IPS-11a (cell line): ENCODE data around the gene IL17REL.
A peak's percentile ranks its signal among the peaks of the same experiment; 100 is the strongest.
"Not testable (repeated sequence)": the region's sequence is repeated elsewhere in the genome, so short reads cannot be mapped to it uniquely, and the experiment has no call there.

Experiments used
- H3K4me3 ChIP-seq: one replicate; pipeline ENCODE4 v1.5.1; 2013; ENCODE audit warnings: low read depth, low read length, control low read depth

IL17REL gene

DNA sequence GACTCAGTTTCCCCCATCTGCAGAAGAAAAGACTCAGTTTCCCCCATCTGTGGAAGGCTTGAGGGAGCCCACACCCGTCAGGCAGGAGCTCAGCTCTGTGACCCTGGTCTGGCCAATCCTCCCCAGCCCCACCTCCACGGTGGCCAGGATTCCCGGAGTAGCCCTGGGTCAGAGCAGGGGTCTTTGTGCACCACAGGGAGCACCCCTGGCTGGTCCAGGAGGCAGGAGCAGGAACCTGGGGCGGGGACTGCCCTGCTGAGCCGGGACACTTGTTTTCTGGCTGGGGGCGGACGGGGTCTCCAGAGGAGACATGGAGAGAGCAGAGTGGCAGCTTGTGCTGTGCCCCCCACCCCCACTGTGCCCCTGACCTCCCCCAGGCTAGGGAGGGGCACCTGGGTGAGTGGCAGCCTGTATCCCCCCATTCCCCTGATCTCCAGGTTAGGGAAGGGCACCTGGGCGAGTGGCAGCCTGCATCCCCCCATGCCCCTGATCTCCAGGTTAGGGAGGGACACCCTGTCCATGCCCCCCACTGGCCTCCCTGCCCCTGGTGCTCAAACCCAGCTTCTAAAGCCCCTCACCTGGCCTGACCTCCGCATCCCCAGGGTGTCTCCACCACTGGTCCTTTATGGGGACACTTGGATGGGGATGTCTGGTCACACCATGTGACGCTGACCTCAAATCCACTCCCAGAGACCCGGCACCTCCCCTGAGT is 18.8 kb downstream of the IL17REL start:
- no peak overlapping the region for H3K4me3 ChIP-seq

- no peak overlapping the region for H3K4me3 ChIP-seq
These were observed 19.5 kb downstream of the IL17REL start for GRCh38 chr22:49992921-49993648.

- no peak overlapping the region for H3K4me3 ChIP-seq
These were observed 20.5 kb downstream of the IL17REL start for GRCh38 chr22:49991907-49992533.

GRCh38 chr22:49991167-49991566 is 21.4 kb downstream of the IL17REL start:
- no peak overlapping the region for H3K4me3 ChIP-seq

- not testable (repeated sequence) for H3K4me3 ChIP-seq
These were observed 22.7 kb downstream of the IL17REL start for GRCh38 chr22:49989826-49990225.

DNA sequence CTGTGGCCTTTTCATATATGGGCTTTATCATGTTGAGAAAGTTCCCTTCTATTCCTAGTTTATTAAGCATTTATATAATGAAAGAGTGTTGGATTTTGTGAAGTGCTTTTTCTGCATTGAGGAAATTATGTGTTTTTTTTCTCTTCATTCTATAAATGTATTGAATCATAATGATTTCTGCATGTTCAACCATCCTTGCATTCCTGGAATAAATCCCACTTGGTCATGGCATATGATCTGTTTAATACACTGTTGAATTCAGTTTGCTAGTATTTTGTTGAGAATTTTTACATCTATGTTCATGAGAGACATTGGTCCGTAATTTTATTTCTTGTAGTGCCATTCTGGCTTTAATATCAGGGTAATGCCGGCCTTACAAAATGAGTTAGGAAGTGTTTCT is 26.2 kb downstream of the IL17REL start:
- no peak overlapping the region for H3K4me3 ChIP-seq

DNA sequence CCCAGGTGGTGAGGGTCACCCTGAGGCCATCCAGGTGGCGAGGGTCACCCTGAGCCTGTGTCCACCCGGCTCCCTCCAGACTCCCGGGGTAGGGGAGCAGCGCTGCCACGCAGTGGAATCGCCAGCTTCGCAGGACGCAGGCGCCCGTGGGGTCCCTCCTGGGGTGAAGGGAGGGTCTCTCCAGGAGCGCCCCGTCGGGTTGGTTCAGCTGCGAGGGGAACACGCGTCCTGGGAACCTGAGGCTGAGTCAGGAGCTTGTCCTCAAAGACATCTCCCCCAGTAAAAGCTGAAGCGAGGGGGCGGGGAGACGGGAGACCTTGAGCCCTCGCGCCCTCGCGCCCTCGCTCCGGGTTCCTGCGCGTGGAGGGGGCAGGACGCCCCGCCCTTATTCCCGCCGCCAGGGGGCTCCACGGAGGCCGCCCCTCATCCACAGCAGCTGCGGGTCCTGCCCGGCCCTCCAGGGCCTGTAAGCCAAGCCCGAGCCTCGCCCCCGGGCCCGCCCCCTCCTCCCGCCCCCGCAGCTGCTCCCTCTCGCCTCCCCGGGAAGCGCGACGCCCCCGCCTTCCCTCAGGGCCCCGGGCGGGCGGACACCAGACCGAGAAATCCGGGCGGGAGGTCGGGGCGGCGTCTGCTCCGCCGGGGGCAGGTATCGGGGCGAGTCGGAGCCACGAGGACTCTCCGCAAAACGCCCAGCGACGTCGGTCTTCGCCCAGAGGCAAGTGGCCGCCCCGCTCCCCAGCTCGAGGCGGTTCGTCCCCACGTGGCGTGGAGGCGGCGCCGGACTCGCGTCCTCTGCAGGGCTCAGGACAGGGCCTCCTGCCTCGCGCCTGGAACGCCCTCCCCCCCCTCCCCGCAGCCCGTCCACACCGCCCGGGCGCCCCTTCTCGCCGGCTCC is 29.2 kb downstream of the IL17REL start:
- H3K4me3 ChIP-seq = no peak overlapping the region

- not testable (repeated sequence) for H3K4me3 ChIP-seq
These were observed 30.8 kb downstream of the IL17REL start for GRCh38 chr22:49981799-49982198.

DNA sequence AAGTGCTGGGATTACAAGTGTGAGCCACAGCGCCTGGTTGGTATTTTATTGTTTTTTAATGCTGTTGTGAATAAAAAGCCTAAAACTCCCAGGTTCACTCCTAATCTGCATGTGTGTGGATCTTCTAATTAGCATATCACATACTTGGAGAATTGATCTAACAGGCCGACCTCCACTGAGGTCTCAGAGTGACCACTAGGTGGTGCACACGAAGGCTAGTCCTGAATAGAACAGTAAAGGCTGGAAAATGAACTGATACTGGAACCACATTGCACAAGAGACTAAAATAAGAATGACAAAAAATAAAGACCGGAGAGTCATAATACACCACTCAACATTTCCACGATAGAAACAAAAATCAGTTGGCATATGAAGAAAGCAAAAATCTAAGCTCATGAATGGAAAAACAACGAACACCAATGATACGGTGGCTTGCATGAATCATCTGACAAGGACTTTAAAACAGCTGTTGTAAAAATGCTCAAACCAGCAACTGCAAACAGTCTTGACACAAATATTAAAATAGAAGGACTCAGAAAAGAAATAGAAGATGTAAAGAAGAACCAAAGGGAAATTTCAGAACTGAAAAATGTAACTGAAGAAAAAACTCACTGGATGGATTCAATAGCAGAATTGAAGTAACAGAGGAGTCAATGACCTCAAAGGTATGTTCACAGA is 32.8 kb downstream of the IL17REL start:
- H3K4me3 ChIP-seq = no peak overlapping the region

GRCh38 chr22:49977578-49977977 is 35.0 kb downstream of the IL17REL start:
- H3K4me3 ChIP-seq = no peak overlapping the region

- H3K4me3 ChIP-seq = no peak overlapping the region
These were observed 36.0 kb downstream of the IL17REL start for GRCh38 chr22:49976439-49977175.

DNA sequence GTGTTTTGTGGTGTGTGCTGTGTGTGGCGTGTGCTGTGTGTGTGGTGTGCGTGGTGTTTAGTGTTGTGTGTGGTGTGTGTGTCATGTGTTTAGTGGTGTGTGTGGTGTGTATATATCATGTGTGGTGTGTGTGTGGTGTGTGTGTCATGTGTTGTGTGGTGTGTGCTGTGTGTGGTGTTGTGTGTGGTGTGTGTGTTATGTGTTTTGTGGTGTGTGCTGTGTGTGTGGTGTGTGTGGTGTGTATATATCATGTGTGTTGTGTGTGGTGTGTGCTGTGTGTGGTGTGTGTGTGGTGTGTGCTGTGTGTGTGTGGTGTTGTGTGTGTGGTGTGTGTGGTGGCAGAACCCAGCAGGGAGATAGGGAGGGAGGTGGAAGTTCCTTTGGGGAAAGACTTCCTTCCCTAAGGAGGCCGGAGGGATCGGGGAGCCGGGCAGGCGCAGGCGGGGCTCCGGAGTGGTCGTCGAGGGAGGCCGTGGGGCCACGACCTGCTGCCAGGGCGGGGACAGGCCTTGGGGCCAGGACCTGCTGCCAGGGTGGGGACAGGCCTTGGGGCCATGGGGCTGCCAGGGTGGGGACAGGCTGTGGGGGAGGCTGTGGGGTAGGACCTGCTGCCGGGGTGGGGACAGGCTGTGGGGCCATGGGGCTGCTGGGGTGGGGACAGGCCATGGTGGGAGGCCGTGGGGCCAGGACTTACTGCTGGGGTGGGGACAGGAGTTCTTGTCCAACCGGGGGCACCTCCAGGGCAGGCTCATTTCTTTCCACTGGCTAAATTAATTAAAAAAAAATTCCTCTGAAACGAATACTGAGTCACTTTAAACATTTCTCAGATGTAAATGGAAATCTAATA is 36.8 kb downstream of the IL17REL start:
- no peak overlapping the region for H3K4me3 ChIP-seq

DNA sequence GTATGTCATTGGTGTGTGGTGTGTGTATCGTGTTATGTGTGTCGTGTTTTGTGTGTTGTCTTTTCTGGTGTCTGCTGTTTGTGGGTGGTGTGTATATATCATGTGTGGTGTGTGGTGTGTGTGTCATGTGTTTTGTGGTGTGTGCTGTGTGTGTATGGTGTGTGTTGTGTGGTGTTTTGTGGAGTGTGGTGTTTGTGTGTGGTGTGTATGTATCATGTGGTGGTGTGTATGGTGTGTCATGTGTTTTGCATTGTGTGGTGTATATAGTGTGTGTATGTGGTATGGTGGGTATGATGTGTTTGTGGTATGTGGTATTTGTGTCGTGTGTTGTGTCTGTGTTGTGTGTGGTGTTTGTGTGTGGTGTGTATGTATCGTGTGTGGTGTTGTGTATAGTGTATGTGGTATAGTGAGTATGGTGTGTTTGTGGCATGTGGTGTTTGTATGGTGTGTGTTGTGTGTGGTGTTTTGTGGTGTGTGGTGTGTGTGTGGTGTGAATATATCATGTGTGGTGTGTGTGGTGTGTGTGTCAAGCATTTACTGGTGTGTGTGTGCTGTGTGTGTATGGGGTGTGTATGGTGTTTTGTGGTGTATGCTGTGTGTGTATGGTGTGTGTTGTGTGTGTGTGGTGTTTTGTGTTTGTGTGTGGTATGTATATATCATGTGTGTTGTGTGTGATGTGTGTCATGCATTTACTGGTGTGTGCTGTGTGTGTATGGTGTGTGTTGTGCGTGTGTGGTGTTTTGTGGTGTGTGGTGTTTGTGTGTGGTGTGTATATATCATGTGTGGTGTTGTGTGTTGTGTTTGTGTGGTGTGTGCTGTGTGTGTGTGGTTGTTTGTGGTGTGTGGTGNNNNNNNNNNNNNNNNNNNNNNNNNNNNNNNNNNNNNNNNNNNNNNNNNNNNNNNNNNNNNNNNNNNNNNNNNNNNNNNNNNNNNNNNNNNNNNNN is 39.3 kb downstream of the IL17REL start:
- no peak overlapping the region for H3K4me3 ChIP-seq

DNA sequence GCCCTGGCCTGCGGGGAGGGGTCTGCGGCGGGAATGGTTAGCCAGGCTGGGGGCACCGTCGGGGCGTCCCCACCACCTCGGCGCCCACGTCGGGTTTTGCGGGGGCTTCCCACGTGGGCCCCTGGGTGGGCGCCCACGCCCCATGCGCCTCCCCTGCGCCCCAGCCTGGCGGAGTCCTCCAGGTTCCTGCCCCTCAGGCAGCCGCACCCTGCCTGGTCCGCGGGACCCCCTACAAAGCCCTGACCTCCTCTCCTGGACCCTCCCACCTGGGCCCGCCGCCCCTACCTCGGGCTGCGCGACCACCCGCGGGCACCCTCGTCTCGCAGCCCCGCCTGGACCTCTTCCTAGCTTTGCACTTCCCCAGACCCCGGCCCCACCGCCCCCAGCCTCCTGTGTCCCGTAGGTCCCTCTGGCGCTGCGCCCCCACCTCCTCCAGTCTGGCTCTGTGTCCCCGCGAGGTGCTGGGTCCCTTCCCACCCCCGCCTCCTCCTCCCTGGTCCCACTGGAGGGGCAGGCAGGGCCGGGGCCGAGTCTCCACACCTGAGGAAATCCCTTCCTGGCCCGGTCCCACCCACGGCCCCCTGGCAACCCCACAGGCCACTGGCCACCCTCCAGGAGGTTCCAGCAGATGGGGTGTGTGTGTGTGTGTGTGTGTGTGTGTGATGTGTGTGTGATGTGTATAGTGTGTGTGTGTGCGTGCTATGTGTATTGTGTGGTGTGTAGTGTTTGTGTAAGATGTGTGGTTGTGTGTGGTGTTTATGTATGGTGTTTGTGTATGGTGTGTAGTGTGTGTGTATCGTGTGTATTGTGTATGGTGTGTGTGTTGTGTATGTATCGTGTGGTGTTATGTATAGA is 40.2 kb downstream of the IL17REL start:
- no peak overlapping the region for H3K4me3 ChIP-seq

- peak overlapping the region; percentile 20 for H3K4me3 ChIP-seq
These were observed 41.1 kb downstream of the IL17REL start for GRCh38 chr22:49971232-49972162.
